ENCODE data around the gene PROSER3. TPM values are rescaled to one million over a fixed set of nuclear protein-coding genes. Genes with fewer than 3 reads are reported as not detected.

Gene PROSER3
- total and polyA plus RNA-seq, 9 of the 15 experiments (the other 6 are each of a cell fraction or from before 2014, with no cell fraction given), result 1.0 to 39.5 (median 5.1) TPM

- no peak for ATAC-seq
- FAIRE-seq, result no peak
- in situ Hi-C loops (cut with MboI), result no loop called here
- TF ChIP-seq DDX20 (tag; IDR thresholded peaks at IDR 0.05; ENCODE audit: low read depth) (no peak), PTRF (tag; IDR thresholded peaks at IDR 0.05) (no peak), TFAM (CRISPR knock-in tag; conservative IDR thresholded peaks at IDR 0.05) (no peak), ZNF175 (CRISPR knock-in tag; IDR thresholded peaks at IDR 0.05; ENCODE audit: low read depth) (no peak), SFPQ (IDR thresholded peaks at IDR 0.05; ENCODE audit: low read depth, low read length) (no peak), KDM1A (IDR thresholded peaks at IDR 0.05) (no peak), NR2C2 (CRISPR knock-in tag; IDR thresholded peaks at IDR 0.05) (no peak), NR2C2 (tag; IDR thresholded peaks at IDR 0.05) (no peak), AFF1 (IDR thresholded peaks at IDR 0.05; ENCODE audit: low read depth in 1 of 2, partially characterized antibody in 2 of 2) (no peak), RBM39 (optimal IDR thresholded peaks at IDR 0.05; ENCODE audit: low read depth, low read length) (no peak), E2F1 (CRISPR knock-in tag; IDR thresholded peaks at IDR 0.05) (no peak)
Measured at GRCh38 chr19:35780717-35781116, 22.7 kb downstream of the PROSER3 start.

More at GRCh38 chr19:35780717-35781116, 22.7 kb downstream of the PROSER3 start:
- 94% methylated on average over 5 of the region's 20 CpGs for WGBS (ENCODE audit: insufficient coverage, low coverage, missing lambda C conversion rate)
- POLR2A ChIA-PET, result no interaction called here
- Histone ChIP-seq H3K36me3 (ENCODE audit: control insufficient read depth, insufficient read depth, low read length) (peaks cover 24% of the 10 kb centered on the region; the same call in 2 of the 3 replicates), H3K9ac (ENCODE audit: insufficient read depth in 1 of 2, low read depth in 2 of 2, low read length in 2 of 2) (peak overlapping the region in 1 of 2 experiments; percentile 26; a peak in 1 of 4 replicates), H4K20me1 (replicated peaks; ENCODE audit: control insufficient read depth, insufficient read depth, low read length) (no peaks in the 10 kb centered on the region), H3K27ac (ENCODE audit: extremely low read depth, low read depth, low read length) (no peak overlapping the region), H2AFZ (ENCODE audit: low read depth, low read length) (no peak overlapping the region), H3K4me1 (replicated peaks in 1 of 2; ENCODE audit: control insufficient read depth in 2 of 2, insufficient read depth in 2 of 2, low read length in 2 of 2) (peaks cover 5 to 37% of the 10 kb centered on the region in 2 experiments; a peak in 4 of 5 replicates), H3K4me3 (no peak overlapping the region), H3K4me2 (ENCODE audit: insufficient read depth, low read length) (no peak overlapping the region), H3K27me3 (ENCODE audit: control insufficient read depth in 2 of 2, insufficient read depth in 2 of 2, low read length in 2 of 2) (no peaks in the 10 kb centered on the region), H3K9me1 (ENCODE audit: control insufficient read depth, insufficient read depth, low read length) (no peaks in the 10 kb centered on the region), H3K9me3 (replicated peaks; ENCODE audit: control insufficient read depth, insufficient read depth, low read depth, low read length) (no peaks in the 10 kb centered on the region), H3K79me2 (ENCODE audit: control insufficient read depth, insufficient read depth, low read length) (peaks cover 5% of the 10 kb centered on the region; the same call in 1 of the 3 replicates)
- CTCF ChIA-PET (ENCODE audit: low intra/inter-chr PET ratio), result no interaction called here
- BruUV-seq (replicated peaks), result no TSS peak
- intact Hi-C loops (cut with micrococcal nuclease), result no loop called here
- no peak for DNase-seq (ENCODE audit: extremely low read depth in 1 of 4, low spot score in 3 of 4)

Measured in K562 (cell line).